ENCODE data around the gene PSENEN.

The PSENEN gene

GRCh38 chr19:35750167-35750566, 4.7 kb downstream of the PSENEN start:
- no peak for ATAC-seq
- TF ChIP-seq CSRNP3 (CRISPR knock-in tag; IDR thresholded peaks at IDR 0.05) (no peak), OSR1 (CRISPR knock-in tag; IDR thresholded peaks at IDR 0.05) (no peak), TSHZ2 (CRISPR knock-in tag; IDR thresholded peaks at IDR 0.05) (no peak), ZFP30 (CRISPR knock-in tag; IDR thresholded peaks at IDR 0.05) (no peak), GLIS3 (CRISPR knock-in tag; IDR thresholded peaks at IDR 0.05) (no peak), RARB (CRISPR knock-in tag; IDR thresholded peaks at IDR 0.05) (no peak), ISL1 (CRISPR knock-in tag; IDR thresholded peaks at IDR 0.05) (no peak), PPARA (CRISPR knock-in tag; IDR thresholded peaks at IDR 0.05; ENCODE audit: borderline replicate concordance) (no peak), ZNF565 (CRISPR knock-in tag; conservative IDR thresholded peaks at IDR 0.05; ENCODE audit: low read depth) (no peak), ZNF70 (CRISPR knock-in tag; IDR thresholded peaks at IDR 0.05) (no peak), CSDC2 (CRISPR knock-in tag; IDR thresholded peaks at IDR 0.05) (no peak), SNAI2 (CRISPR knock-in tag; IDR thresholded peaks at IDR 0.05) (no peak), TOX (CRISPR knock-in tag; IDR thresholded peaks at IDR 0.05; ENCODE audit: borderline replicate concordance) (no peak), POU6F1 (CRISPR knock-in tag; IDR thresholded peaks at IDR 0.05; ENCODE audit: borderline replicate concordance, low read depth) (no peak), TCF4 (CRISPR knock-in tag; IDR thresholded peaks at IDR 0.05; ENCODE audit: borderline replicate concordance) (no peak), ARNTL (CRISPR knock-in tag; IDR thresholded peaks at IDR 0.05; ENCODE audit: borderline replicate concordance, low read depth) (no peak)

- ATAC-seq, result no peak
- no peak for TF ChIP-seq OSR1 (CRISPR knock-in tag; IDR thresholded peaks at IDR 0.05)
- TF ChIP-seq ZNF8 (CRISPR knock-in tag; IDR thresholded peaks at IDR 0.05), result no peak
- TF ChIP-seq ZNF70 (CRISPR knock-in tag; IDR thresholded peaks at IDR 0.05), result no peak
- no peak for TF ChIP-seq GLIS3 (CRISPR knock-in tag; IDR thresholded peaks at IDR 0.05)
- TF ChIP-seq TOX (CRISPR knock-in tag; IDR thresholded peaks at IDR 0.05; ENCODE audit: borderline replicate concordance), result no peak
- TF ChIP-seq SNAI2 (CRISPR knock-in tag; IDR thresholded peaks at IDR 0.05), result no peak
- no peak for TF ChIP-seq ARNTL (CRISPR knock-in tag; IDR thresholded peaks at IDR 0.05; ENCODE audit: borderline replicate concordance, low read depth)
- TF ChIP-seq ESRRG (CRISPR knock-in tag; IDR thresholded peaks at IDR 0.05), result no peak
- TF ChIP-seq TCF4 (CRISPR knock-in tag; IDR thresholded peaks at IDR 0.05; ENCODE audit: borderline replicate concordance), result no peak
- no peak for TF ChIP-seq CSRNP3 (CRISPR knock-in tag; IDR thresholded peaks at IDR 0.05)
- TF ChIP-seq ZC3H10 (CRISPR knock-in tag; IDR thresholded peaks at IDR 0.05), result no peak
- TF ChIP-seq ZFP30 (CRISPR knock-in tag; IDR thresholded peaks at IDR 0.05), result no peak
- TF ChIP-seq CREB5 (CRISPR knock-in tag; IDR thresholded peaks at IDR 0.05; ENCODE audit: low read depth), result no peak
- no peak for TF ChIP-seq PATZ1 (CRISPR knock-in tag; IDR thresholded peaks at IDR 0.05; ENCODE audit: borderline replicate concordance)
- TF ChIP-seq ISL1 (CRISPR knock-in tag; IDR thresholded peaks at IDR 0.05), result no peak
- TF ChIP-seq TSHZ2 (CRISPR knock-in tag; IDR thresholded peaks at IDR 0.05), result no peak
- no peak for TF ChIP-seq CSDC2 (CRISPR knock-in tag; IDR thresholded peaks at IDR 0.05)
- TF ChIP-seq POU6F1 (CRISPR knock-in tag; IDR thresholded peaks at IDR 0.05; ENCODE audit: borderline replicate concordance, low read depth), result no peak
These were observed 6.6 kb downstream of the PSENEN start for GRCh38 chr19:35751839-35752745.

Data from SK-N-SH treated with all-trans-retinoic acid at 6 μM for 48 hours (cell line).